CD4-positive, CD25-positive, alpha-beta regulatory T cell (primary cell): ENCODE results near the gene CHN1. TPM values are rescaled to one million over a fixed set of nuclear protein-coding genes. Genes with fewer than 3 reads are reported as not detected.

Experiments
- ATAC-seq, 2 donors: fragments of 150-1000 bp; cut with Tn5 transposase; one replicate each; pipeline ENCODE4 v1.10.0; 2021; ENCODE audit warnings: low read depth in 2 of 2, moderate number of reproducible peaks in 2 of 2, moderate library complexity in 1 of 2
- DNase-seq, 3 donors: peaks; one replicate each; pipeline versions ENCODE4 v3.0.0 to v3.0.0-alpha.2; 2012 to 2022; ENCODE audit warnings: mixed read lengths in 1 of 3
- H3K27ac ChIP-seq: one replicate; pipeline ENCODE4 v1.7.0; 2013; ENCODE audit warnings: mild to moderate bottlenecking, low read length; ENCODE audit not compliant: insufficient read depth, poor library complexity, severe bottlenecking
- H3K27me3 ChIP-seq: one replicate; pipeline ENCODE4 v1.7.0; 2013; ENCODE audit warnings: low read length; ENCODE audit not compliant: control insufficient read depth, insufficient read depth
- H3K36me3 ChIP-seq: one replicate; pipeline ENCODE4 v1.7.0; 2013; ENCODE audit warnings: mild to moderate bottlenecking, low read length, moderate library complexity; ENCODE audit not compliant: control insufficient read depth, insufficient read depth
- H3K4me1 ChIP-seq: 2 replicates; pipeline ENCODE4 v1.7.0; 2013; ENCODE audit warnings: mild to moderate bottlenecking, low read length; ENCODE audit not compliant: insufficient read depth, control insufficient read depth, poor library complexity, severe bottlenecking
- H3K4me3 ChIP-seq: one replicate; pipeline ENCODE4 v1.7.0; 2013; ENCODE audit warnings: low read depth, mild to moderate bottlenecking, low read length, moderate library complexity
- H3K9me3 ChIP-seq, 2 experiments: 1 replicate in 1 of 2; 2 replicates in 1 of 2; pipeline ENCODE4 v1.7.0; 2013; ENCODE audit warnings: low read length in 2 of 2, mild to moderate bottlenecking in 1 of 2, moderate library complexity in 1 of 2; ENCODE audit not compliant: control insufficient read depth in 2 of 2
- H3K27ac Mint-ChIP-seq, 3 donors: one replicate each; pipeline ENCODE4 v1.8.0; 2020 to 2022; ENCODE audit warnings: mild to moderate bottlenecking in 3 of 3, mixed read lengths in 3 of 3, moderate library complexity in 2 of 3
- H3K27me3 Mint-ChIP-seq: one replicate; pipeline ENCODE4 v1.8.0; 2022; ENCODE audit warnings: mild to moderate bottlenecking, mixed read lengths
- H3K36me3 Mint-ChIP-seq: one replicate; pipeline ENCODE4 v1.8.0; 2020; ENCODE audit warnings: mixed read lengths
- H3K4me1 Mint-ChIP-seq, 4 donors: one replicate each; pipeline ENCODE4 v1.8.0; 2020 to 2022; ENCODE audit warnings: mixed read lengths in 4 of 4, mild to moderate bottlenecking in 1 of 4
- H3K4me3 Mint-ChIP-seq, 4 donors: one replicate each; pipeline ENCODE4 v1.8.0; 2020 to 2022; ENCODE audit warnings: mild to moderate bottlenecking in 4 of 4, mixed read lengths in 4 of 4, moderate library complexity in 3 of 4
- H3K9me3 Mint-ChIP-seq, 7 donors: one replicate each; pipeline ENCODE4 v1.8.0; 2020 to 2022; ENCODE audit warnings: mixed read lengths in 7 of 7, mild to moderate bottlenecking in 3 of 7, moderate library complexity in 2 of 7
- polyA plus RNA-seq, 4 donors: library from polyadenylated mRNA; unstranded; fragments of 300-500 nt; fragmentation: Illumina TruSeq; gene quantifications; one replicate each; pipeline ENCODE4 v1.2.3, GENCODE V29; 2021
- total RNA-seq: library from RNA; stranded (reverse); gene quantifications from one replicate; pipeline ENCODE4 v1.2.3, GENCODE V29; 2022

The CHN1 gene
- total and polyA plus RNA-seq, 5 donors from 2014 or later, result 6.6 to 17.9 (median 12.0) TPM

- ATAC-seq, result no peak
- H3K27ac ChIP-seq, result no peak overlapping the region
- H3K27me3 ChIP-seq, result no peaks in the 10 kb centered on the region
- no peak overlapping the region for H3K27ac Mint-ChIP-seq
- DNase-seq, result no peak
- no peaks in the 10 kb centered on the region for H3K9me3 ChIP-seq
- no peaks in the 10 kb centered on the region for H3K36me3 Mint-ChIP-seq
- no peak overlapping the region for H3K4me3 Mint-ChIP-seq
- H3K4me1 Mint-ChIP-seq, result no peaks in the 10 kb centered on the region
- peaks cover 14% of the 10 kb centered on the region for H3K27me3 Mint-ChIP-seq
- H3K9me3 Mint-ChIP-seq, result peaks cover 0 to 2% (median 0%) of the 10 kb centered on the region in 7 donors
- H3K4me1 ChIP-seq, result no peaks in the 10 kb centered on the region
- H3K36me3 ChIP-seq, result no peaks in the 10 kb centered on the region
- H3K4me3 ChIP-seq, result no peak overlapping the region
Measured at GRCh38 chr2:174807931-174808330, 197.2 kb downstream of the CHN1 start.

GRCh38 chr2:174805803-174806202, 199.4 kb downstream of the CHN1 start:
- H3K27ac Mint-ChIP-seq, result no peak overlapping the region
- Histone ChIP-seq H3K4me3 (no peak overlapping the region), H3K36me3 (no peaks in the 10 kb centered on the region), H3K9me3 (no peaks in the 10 kb centered on the region), H3K4me1 (no peaks in the 10 kb centered on the region), H3K27me3 (no peaks in the 10 kb centered on the region), H3K27ac (no peak overlapping the region)
- ATAC-seq (no peak), DNase-seq (no peak)
- no peaks in the 10 kb centered on the region for H3K4me1 Mint-ChIP-seq
- H3K36me3 Mint-ChIP-seq, result no peaks in the 10 kb centered on the region
- H3K27me3 Mint-ChIP-seq, result peaks cover 14% of the 10 kb centered on the region
- H3K4me3 Mint-ChIP-seq, result no peak overlapping the region
- peaks cover 0 to 2% (median 0%) of the 10 kb centered on the region in 7 donors for H3K9me3 Mint-ChIP-seq

GRCh38 chr2:174802459-174802858, 202.7 kb downstream of the CHN1 start:
- no peak overlapping the region for H3K4me3 Mint-ChIP-seq
- Histone ChIP-seq H3K36me3 (no peaks in the 10 kb centered on the region), H3K9me3 (no peaks in the 10 kb centered on the region), H3K4me1 (no peaks in the 10 kb centered on the region), H3K27ac (no peak overlapping the region), H3K27me3 (no peaks in the 10 kb centered on the region), H3K4me3 (no peak overlapping the region)
- H3K9me3 Mint-ChIP-seq, result peaks cover 0 to 2% (median 0%) of the 10 kb centered on the region in 7 donors
- H3K27ac Mint-ChIP-seq, result no peak overlapping the region
- ATAC-seq (no peak), DNase-seq (no peak)
- H3K4me1 Mint-ChIP-seq, result no peaks in the 10 kb centered on the region
- H3K36me3 Mint-ChIP-seq, result no peaks in the 10 kb centered on the region
- H3K27me3 Mint-ChIP-seq, result peaks cover 13% of the 10 kb centered on the region

- H3K4me3 ChIP-seq, result no peak overlapping the region
- Mint-ChIP-seq H3K27me3 (peaks cover 13% of the 10 kb centered on the region), H3K4me1 (no peaks in the 10 kb centered on the region), H3K9me3 (no peaks in the 10 kb centered on the region), H3K4me3 (no peak overlapping the region), H3K36me3 (no peaks in the 10 kb centered on the region), H3K27ac (no peak overlapping the region)
- H3K27ac ChIP-seq, result no peak overlapping the region
- DNase-seq, result no peak
- H3K9me3 ChIP-seq, result no peaks in the 10 kb centered on the region
- ATAC-seq, result no peak
- no peaks in the 10 kb centered on the region for H3K27me3 ChIP-seq
- no peaks in the 10 kb centered on the region for H3K36me3 ChIP-seq
- H3K4me1 ChIP-seq, result no peaks in the 10 kb centered on the region
Measured at GRCh38 chr2:174800436-174801205, 204.6 kb downstream of the CHN1 start.

GRCh38 chr2:174798801-174799200, 206.4 kb downstream of the CHN1 start:
- DNase-seq (no peak), ATAC-seq (no peak)
- H3K4me3 ChIP-seq, result no peak overlapping the region
- Mint-ChIP-seq H3K4me1 (no peaks in the 10 kb centered on the region), H3K27me3 (peaks cover 5% of the 10 kb centered on the region), H3K36me3 (no peaks in the 10 kb centered on the region), H3K27ac (no peak overlapping the region), H3K9me3 (no peaks in the 10 kb centered on the region), H3K4me3 (no peak overlapping the region)
- H3K4me1 ChIP-seq, result no peaks in the 10 kb centered on the region
- H3K36me3 ChIP-seq, result no peaks in the 10 kb centered on the region
- no peaks in the 10 kb centered on the region for H3K9me3 ChIP-seq
- H3K27me3 ChIP-seq, result no peaks in the 10 kb centered on the region
- no peak overlapping the region for H3K27ac ChIP-seq

- no peak overlapping the region for H3K27ac Mint-ChIP-seq
- H3K9me3 ChIP-seq, result no peaks in the 10 kb centered on the region
Measured at GRCh38 chr2:174797781-174798276, 207.4 kb downstream of the CHN1 start.

GRCh38 chr2:174796319-174796771, 208.8 kb downstream of the CHN1 start:
- no peaks in the 10 kb centered on the region for H3K27me3 ChIP-seq
- Mint-ChIP-seq H3K4me3 (no peak overlapping the region), H3K36me3 (no peaks in the 10 kb centered on the region), H3K4me1 (no peaks in the 10 kb centered on the region), H3K27ac (no peak overlapping the region), H3K27me3 (peaks cover 11% of the 10 kb centered on the region), H3K9me3 (no peaks in the 10 kb centered on the region)
- H3K9me3 ChIP-seq, result no peaks in the 10 kb centered on the region
- DNase-seq, result no peak
- no peak for ATAC-seq
- H3K36me3 ChIP-seq, result no peaks in the 10 kb centered on the region
- no peaks in the 10 kb centered on the region for H3K4me1 ChIP-seq
- H3K4me3 ChIP-seq, result no peak overlapping the region
- H3K27ac ChIP-seq, result no peak overlapping the region

More at GRCh38 chr2:174797781-174798276, 207.4 kb downstream of the CHN1 start:
- peaks cover 9% of the 10 kb centered on the region for H3K27me3 Mint-ChIP-seq
- no peak overlapping the region for H3K4me3 Mint-ChIP-seq
- Histone ChIP-seq H3K4me1 (no peaks in the 10 kb centered on the region), H3K36me3 (no peaks in the 10 kb centered on the region), H3K27me3 (no peaks in the 10 kb centered on the region), H3K27ac (no peak overlapping the region), H3K4me3 (no peak overlapping the region)
- H3K9me3 Mint-ChIP-seq, result no peaks in the 10 kb centered on the region
- H3K4me1 Mint-ChIP-seq, result no peaks in the 10 kb centered on the region
- no peak for DNase-seq
- no peaks in the 10 kb centered on the region for H3K36me3 Mint-ChIP-seq
- no peak for ATAC-seq

- H3K27ac ChIP-seq, result no peak overlapping the region
- Mint-ChIP-seq H3K4me1 (no peaks in the 10 kb centered on the region), H3K4me3 (no peak overlapping the region), H3K9me3 (no peaks in the 10 kb centered on the region), H3K36me3 (no peaks in the 10 kb centered on the region), H3K27me3 (peaks cover 15% of the 10 kb centered on the region), H3K27ac (no peak overlapping the region)
- no peak for ATAC-seq
- DNase-seq, result no peak
- no peaks in the 10 kb centered on the region for H3K36me3 ChIP-seq
- no peak overlapping the region for H3K4me3 ChIP-seq
- H3K27me3 ChIP-seq, result no peaks in the 10 kb centered on the region
- no peaks in the 10 kb centered on the region for H3K9me3 ChIP-seq
- no peaks in the 10 kb centered on the region for H3K4me1 ChIP-seq
Measured at GRCh38 chr2:174794851-174795374, 210.3 kb downstream of the CHN1 start.
